H1 (cell line): ENCODE measurements around the gene TTI1. TPM values are rescaled to one million over a fixed set of nuclear protein-coding genes. Genes with fewer than 3 reads are reported as not detected.

ENCODE experiments used
- CTCF ChIA-PET: fragments of 300-600 bp; sonication (Branson Sonifier 250); formaldehyde crosslinking; loops from one replicate; lab custom pipeline; 2021; ENCODE audit not compliant: partially characterized antibody; lab: Charles Lee
- POLR2A ChIA-PET: fragments of 300-600 bp; sonication (Branson Sonifier 250); formaldehyde crosslinking; loops from one replicate; lab custom pipeline; 2021; ENCODE audit warnings: inconsistent platforms; ENCODE audit not compliant: partially characterized antibody; lab: Charles Lee
- DNase-seq, 2 experiments: peaks; one replicate each; pipeline versions ENCODE4 v3.0.0 to v3.0.0-alpha.2; 2010 to 2022; ENCODE audit warnings: low spot score in 2 of 2, low read depth in 1 of 2, mixed read lengths in 1 of 2
- FAIRE-seq: peaks from 2 replicates; lab custom pipeline; 2011; peaks lifted over from hg19 to GRCh38; lab: Jason Lieb, UNC
- H2AFZ ChIP-seq: 2 replicates; pipeline ENCODE4 v1.8.1; 2012; ENCODE audit warnings: low read length, inconsistent platforms
- H2AK5ac ChIP-seq: 2 replicates; pipeline ENCODE4 v1.6.1; 2013; ENCODE audit warnings: low read depth, low read length
- H2BK120ac ChIP-seq: replicated peaks from 2 replicates; pipeline ENCODE3; 2013; ENCODE audit warnings: low read depth, low read length, inconsistent platforms
- H2BK12ac ChIP-seq: 2 replicates; pipeline ENCODE4 v1.6.1; 2013; ENCODE audit warnings: low read depth, low read length
- H2BK15ac ChIP-seq: 2 replicates; pipeline ENCODE4 v1.6.1; 2013; ENCODE audit warnings: low read length
- H2BK20ac ChIP-seq: 2 replicates; pipeline ENCODE4 v1.6.1; 2013; ENCODE audit warnings: low read length
- H2BK5ac ChIP-seq: 2 replicates; pipeline ENCODE4 v1.6.1; 2013; ENCODE audit warnings: low read depth, low read length
- H3K14ac ChIP-seq: 2 replicates; pipeline ENCODE4 v1.6.1; 2013; ENCODE audit warnings: inconsistent platforms; ENCODE audit not compliant: insufficient read length
- H3K18ac ChIP-seq: 2 replicates; pipeline ENCODE4 v1.6.1; 2013; ENCODE audit warnings: low read length; ENCODE audit errors: extremely low read depth
- H3K23ac ChIP-seq: 2 replicates; pipeline ENCODE4 v1.6.1; 2013; ENCODE audit warnings: inconsistent platforms; ENCODE audit not compliant: insufficient read length
- H3K23me2 ChIP-seq: 2 replicates; pipeline ENCODE4 v1.6.1; 2013; ENCODE audit warnings: low read depth, low read length
- H3K27ac ChIP-seq: 2 replicates; pipeline ENCODE4 v1.6.1; 2011; ENCODE audit warnings: low read depth, low read length, inconsistent platforms
- H3K27me3 ChIP-seq, 4 experiments: replicated peaks in 1 of 4; 1 replicate in 1 of 4; 2 replicates in 3 of 4; pipeline versions ENCODE4 v1.6.1 to v1.8.1; 2011 to 2013; ENCODE audit warnings: low read length in 3 of 4, mild to moderate bottlenecking in 3 of 4, inconsistent platforms in 2 of 4, mixed read lengths in 2 of 4, moderate library complexity in 1 of 4; ENCODE audit not compliant: control insufficient read depth in 3 of 4, insufficient read depth in 3 of 4; ENCODE audit errors: extremely low read depth in 1 of 4
- H3K36me3 ChIP-seq, 4 experiments: 2 replicates each; pipeline versions ENCODE4 v1.6.1 to v1.8.1; 2011 to 2013; ENCODE audit warnings: mild to moderate bottlenecking in 4 of 4, low read length in 3 of 4, moderate library complexity in 2 of 4, control low read depth in 1 of 4, inconsistent platforms in 1 of 4; ENCODE audit not compliant: insufficient read depth in 4 of 4, control insufficient read depth in 2 of 4
- H3K4ac ChIP-seq: replicated peaks from 2 replicates; pipeline ENCODE3; 2013; ENCODE audit warnings: low read length, low read depth, mixed read lengths, inconsistent platforms; ENCODE audit not compliant: insufficient read length
- H3K4me1 ChIP-seq, 4 experiments: replicated peaks in 1 of 4; 1 replicate in 1 of 4; 2 replicates in 3 of 4; pipeline versions ENCODE4 v1.6.1 to v1.8.1; 2011 to 2013; ENCODE audit warnings: low read length in 3 of 4, inconsistent platforms in 2 of 4, mixed read lengths in 1 of 4; ENCODE audit not compliant: insufficient read depth in 4 of 4, control insufficient read depth in 3 of 4
- H3K4me2 ChIP-seq, 2 experiments: 2 replicates each; pipeline versions ENCODE4 v1.6.1 to v1.8.1; 2011 to 2013; ENCODE audit warnings: low read depth in 2 of 2, low read length in 2 of 2, control low read depth in 1 of 2, inconsistent platforms in 1 of 2, mild to moderate bottlenecking in 1 of 2; ENCODE audit not compliant: insufficient read depth in 1 of 2
- H3K4me3 ChIP-seq, 4 experiments: fragments of 200-600, 300-600 bp in 1 of 4; sonication (generic), shearing (Covaris generic), sonication (Bioruptor Twin) in 1 of 4; 2 replicates each; pipeline versions ENCODE4 v1.5.1 to v1.8.1; 2011 to 2016; ENCODE audit warnings: low read length in 4 of 4, low read depth in 3 of 4, control low read depth in 2 of 4, inconsistent platforms in 2 of 4, mild to moderate bottlenecking in 2 of 4, mixed read lengths in 1 of 4, moderate library complexity in 1 of 4; ENCODE audit not compliant: insufficient read depth in 2 of 4; ENCODE audit errors: extremely low read depth in 1 of 4
- H3K56ac ChIP-seq: replicated peaks from 2 replicates; pipeline ENCODE3; 2013; ENCODE audit warnings: low read depth, mild to moderate bottlenecking, mixed read lengths, low read length, inconsistent platforms; ENCODE audit not compliant: insufficient read length
- H3K79me1 ChIP-seq: 2 replicates; pipeline ENCODE4 v1.6.1; 2013; ENCODE audit warnings: low read depth, low read length, control low read depth
- H3K79me2 ChIP-seq, 2 experiments: 2 replicates each; pipeline versions ENCODE4 v1.6.1 to v1.8.1; 2012 to 2013; ENCODE audit warnings: low read length in 2 of 2, mild to moderate bottlenecking in 2 of 2, inconsistent platforms in 1 of 2; ENCODE audit not compliant: insufficient read depth in 2 of 2, control insufficient read depth in 1 of 2
- H3K9ac ChIP-seq, 4 experiments: replicated peaks in 1 of 4; 1 replicate in 1 of 4; 2 replicates in 3 of 4; pipeline versions ENCODE4 v1.6.1 to v1.8.1; 2011 to 2013; ENCODE audit warnings: low read depth in 3 of 4, low read length in 3 of 4, control low read depth in 2 of 4, mild to moderate bottlenecking in 2 of 4, moderate library complexity in 2 of 4, inconsistent platforms in 1 of 4; ENCODE audit errors: extremely low read depth in 1 of 4
- H3K9me3 ChIP-seq, 2 experiments: 2 replicates each; pipeline versions ENCODE4 v1.6.1 to v1.8.1; 2012 to 2013; ENCODE audit warnings: mild to moderate bottlenecking in 2 of 2, moderate library complexity in 2 of 2, control low read depth in 1 of 2, inconsistent platforms in 1 of 2, low read depth in 1 of 2, low read length in 1 of 2, mixed read lengths in 1 of 2; ENCODE audit not compliant: insufficient read depth in 2 of 2
- H4K20me1 ChIP-seq, 2 experiments: replicated peaks in 1 of 2; 2 replicates each; pipeline versions ENCODE3 to v1.8.1; 2011 to 2013; ENCODE audit warnings: inconsistent platforms in 2 of 2, low read length in 2 of 2, mild to moderate bottlenecking in 1 of 2; ENCODE audit not compliant: insufficient read depth in 2 of 2, control insufficient read depth in 1 of 2
- H4K5ac ChIP-seq: 2 replicates; pipeline ENCODE4 v1.6.1; 2013; ENCODE audit warnings: low read length, low read depth, mixed read lengths, inconsistent platforms; ENCODE audit not compliant: insufficient read length
- H4K8ac ChIP-seq: 2 replicates; pipeline ENCODE4 v1.8.0; 2013; ENCODE audit warnings: mild to moderate bottlenecking, moderate library complexity, low read length, inconsistent platforms; ENCODE audit not compliant: insufficient read depth; ENCODE audit errors: extremely low read depth
- H4K91ac ChIP-seq: replicated peaks from 2 replicates; pipeline ENCODE3; 2013; ENCODE audit warnings: low read length, mixed read lengths, inconsistent platforms; ENCODE audit not compliant: insufficient read length
- CHD1 ChIP-seq: IDR thresholded peaks from 2 replicates; pipeline ENCODE4 v1.6.1; 2012; ENCODE audit warnings: low read depth, low read length, improper control_type of control experiment
- E2F6 ChIP-seq: IDR thresholded peaks from 2 replicates; pipeline ENCODE4 v1.6.1; 2012; ENCODE audit warnings: inconsistent platforms
- KDM4A ChIP-seq: IDR thresholded peaks from one replicate; pipeline ENCODE4 v1.7.1; 2012; ENCODE audit warnings: low read depth, mild to moderate bottlenecking, moderate library complexity, low read length, inconsistent platforms; ENCODE audit not compliant: severe bottlenecking
- NRF1 ChIP-seq: IDR thresholded peaks from 2 replicates; pipeline ENCODE4 v1.6.1; 2011; ENCODE audit warnings: mild to moderate bottlenecking, low read depth, low read length, improper control_type of control experiment
- RAD21 ChIP-seq, 2 experiments: IDR thresholded peaks in 1 of 2; conservative IDR thresholded peaks in 1 of 2; 2 replicates each; pipeline ENCODE4 v1.6.1; 2011; ENCODE audit warnings: low read depth in 2 of 2, low read length in 2 of 2, improper control_type of control experiment in 1 of 2, inconsistent platforms in 1 of 2, mild to moderate bottlenecking in 1 of 2, moderate library complexity in 1 of 2
- RFX5 ChIP-seq: IDR thresholded peaks from 2 replicates; pipeline ENCODE4 v1.6.1; 2011; ENCODE audit warnings: low read depth, low read length, improper control_type of control experiment, borderline replicate concordance
- RXRA ChIP-seq: IDR thresholded peaks from 2 replicates; pipeline ENCODE4 v1.6.1; 2011; ENCODE audit warnings: low read depth, mild to moderate bottlenecking, low read length, moderate library complexity; ENCODE audit not compliant: insufficient read depth
- SAP30 ChIP-seq: fragments of 300-600 bp; sonication (generic); IDR thresholded peaks from 2 replicates; pipeline ENCODE4 v1.7.1; 2012; ENCODE audit warnings: low read length, moderate library complexity, mild to moderate bottlenecking, inconsistent platforms; ENCODE audit not compliant: insufficient read depth, insufficient replicate concordance
- TBP ChIP-seq: IDR thresholded peaks from 2 replicates; pipeline ENCODE4 v1.6.1; 2011; ENCODE audit warnings: low read depth, low read length, improper control_type of control experiment
- TEAD4 ChIP-seq: IDR thresholded peaks from 2 replicates; pipeline ENCODE4 v1.6.1; 2012; ENCODE audit warnings: low read depth, low read length, inconsistent platforms, mixed read lengths
- YY1 ChIP-seq: IDR thresholded peaks from 2 replicates; pipeline ENCODE4 v1.6.1; 2011; ENCODE audit warnings: low read depth, mild to moderate bottlenecking, low read length
- WGBS, 2 experiments: shearing (Covaris generic) in 1 of 2; methylation state at CpG; one replicate each; pipeline versions ENCODE4 v1.1.6 to v1.1.7; 2013 to 2015; ENCODE audit warnings: low lambda C conversion rate in 2 of 2, mixed read lengths in 2 of 2, inconsistent platforms in 1 of 2, low coverage in 1 of 2, missing lambda C conversion rate in 1 of 2; ENCODE audit not compliant: insufficient replicate concordance in 2 of 2, insufficient coverage in 1 of 2, insufficient read length in 1 of 2; ENCODE audit errors: extremely low coverage in 1 of 2, missing lambda C conversion rate in 1 of 2; 5-methylcytosine and 5-hydroxymethylcytosine counted together
- polyA plus RNA-seq, 7 experiments: library from polyadenylated mRNA; depleted of rRNA in 3 of 7; stranded (reverse) in 5 of 7; unstranded in 2 of 7; fragments of >200 nt in 5 of 7; fragments of 200-250 nt in 2 of 7; gene quantifications; 1 replicate in 5 of 7; 2 replicates in 1 of 7; 4 replicates in 1 of 7; pipeline versions ENCODE4 v1.2.1 to v1.2.3, GENCODE V29; 2011 to 2013; ENCODE audit warnings: missing spikeins in 2 of 7, mixed read lengths in 2 of 7
- total RNA-seq: library from RNA; stranded (reverse); fragmentation: NEBNext Ultra II Directional; extraction: Animal tissue kit (Norgen Biotek cat#: 25700); gene quantifications from 2 replicates; pipeline ENCODE4 v1.2.1, GENCODE V29; 2021

The TTI1 gene
- total and polyA plus RNA-seq, 2 of the 8 experiments (the other 6 are each of a cell fraction or from before 2014, with no cell fraction given), result 34.1 to 47.0 TPM

GRCh38 chr20:37986044-37986858, 47.0 kb downstream of the TTI1 start:
- Histone ChIP-seq H3K4ac (no peak overlapping the region), H3K14ac (no peak overlapping the region), H4K5ac (no peak overlapping the region), H3K56ac (no peak overlapping the region), H3K9ac (no peak overlapping the region), H4K91ac (no peak overlapping the region), H2AFZ (no peak overlapping the region), H3K23me2 (no peaks in the 10 kb centered on the region), H3K27ac (no peak overlapping the region), H4K20me1 (peaks cover 0 to 5% of the 10 kb centered on the region in 2 experiments), H3K9me3 (no peaks in the 10 kb centered on the region), H2BK12ac (no peak overlapping the region), H3K23ac (no peak overlapping the region), H4K8ac (no peak overlapping the region), H3K4me2 (no peak overlapping the region), H2BK5ac (no peak overlapping the region), H2AK5ac (no peak overlapping the region), H3K79me2 (no peaks in the 10 kb centered on the region), H2BK15ac (no peak overlapping the region), H3K79me1 (no peaks in the 10 kb centered on the region), H3K36me3 (peaks cover 0 to 28% (median 9%) of the 10 kb centered on the region in 4 experiments; a peak in 5 of 8 replicates), H2BK120ac (no peak overlapping the region), H3K4me3 (no peak overlapping the region), H2BK20ac (no peak overlapping the region), H3K27me3 (no peaks in the 10 kb centered on the region), H3K4me1 (no peaks in the 10 kb centered on the region), H3K18ac (no peak overlapping the region)
- CTCF ChIA-PET, result interaction anchor here (1.1 to 1.9 kb wide), 4 partner anchors 14 to 422 kb away, joined by 3 to 6 read pairs (median 4); no protein-coding TSS in a partner anchor
- DNase-seq, result no peak
- WGBS, 2 experiments, result 90% methylated on average over 9 of the region's 9 CpGs; no CpG with 5 or more reads in 1 of the 2 experiments
- POLR2A ChIA-PET, result interaction anchor here (0.9 to 1.0 kb wide), 2 partner anchors 18 to 78 kb away, joined by 3 read pairs; no protein-coding TSS in a partner anchor
- no peak for FAIRE-seq
- TF ChIP-seq RFX5 (no peak), E2F6 (no peak), KDM4A (no peak), RXRA (no peak), RAD21 (IDR thresholded peaks at IDR 0.05 in 1 of 2, conservative IDR thresholded peaks at IDR 0.05 in 1 of 2; ENCODE audit: low read depth in 2 of 2, low read length in 2 of 2) (no peak), TEAD4 (no peak), YY1 (no peak), TBP (no peak), SAP30 (no peak), CHD1 (no peak), NRF1 (no peak)
